ENCODE measurements around the gene PPP6R3.

GRCh38 chr11:68412593-68413475, 47.7 kb upstream of the PPP6R3 start:
- TF ChIP-seq CTCF (IDR thresholded peaks at IDR 0.05; ENCODE audit: low read depth, low read length) (no peak), MAX (IDR thresholded peaks at IDR 0.05; ENCODE audit: low read depth, low read length) (no peak), MYC (IDR thresholded peaks at IDR 0.05; ENCODE audit: low read depth, low read length) (no peak)
